Measurements from ENCODE around the gene HOXB2. TPM values are rescaled to one million over a fixed set of nuclear protein-coding genes. Genes with fewer than 3 reads are reported as not detected.

HOXB2 gene
- total RNA-seq, 1 donor from 2014 or later, result 15.2 TPM

DNA sequence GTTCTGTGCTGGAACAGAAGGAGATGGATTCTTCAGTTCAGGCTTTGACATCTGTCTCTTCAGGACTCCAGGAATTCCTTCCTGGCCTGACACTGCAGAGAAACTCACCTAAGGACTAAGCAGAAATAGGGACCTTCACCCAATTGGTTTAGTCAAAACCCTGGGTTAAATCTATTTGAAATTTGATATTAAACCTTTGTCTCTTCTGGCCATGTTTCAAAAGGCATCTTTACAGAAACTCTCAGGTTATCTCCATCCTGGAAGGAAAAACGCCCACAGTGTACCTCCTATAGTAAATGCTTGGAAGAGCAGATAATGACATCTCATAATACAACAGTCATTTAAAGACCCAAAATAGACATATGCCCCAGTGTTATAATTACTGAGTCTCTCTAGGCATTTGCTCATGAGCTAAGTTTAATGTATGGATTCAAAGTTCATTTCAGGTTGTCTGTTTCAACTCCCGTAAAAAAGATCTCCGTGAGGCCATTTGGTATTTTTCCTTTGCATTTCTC is 38.9 kb upstream of the HOXB2 start:
- Mint-ChIP-seq H3K4me3 (ENCODE audit: low read depth) (no peak overlapping the region), H3K4me1 (ENCODE audit: low read depth) (peaks cover 9% of the 10 kb centered on the region), H3K27me3 (peaks cover 100% of the 10 kb centered on the region), H3K36me3 (ENCODE audit: insufficient read depth) (no peaks in the 10 kb centered on the region), H3K27ac (no peak overlapping the region), H3K9me3 (ENCODE audit: low read depth) (no peaks in the 10 kb centered on the region)
- TF ChIP-seq, protein P1, sequence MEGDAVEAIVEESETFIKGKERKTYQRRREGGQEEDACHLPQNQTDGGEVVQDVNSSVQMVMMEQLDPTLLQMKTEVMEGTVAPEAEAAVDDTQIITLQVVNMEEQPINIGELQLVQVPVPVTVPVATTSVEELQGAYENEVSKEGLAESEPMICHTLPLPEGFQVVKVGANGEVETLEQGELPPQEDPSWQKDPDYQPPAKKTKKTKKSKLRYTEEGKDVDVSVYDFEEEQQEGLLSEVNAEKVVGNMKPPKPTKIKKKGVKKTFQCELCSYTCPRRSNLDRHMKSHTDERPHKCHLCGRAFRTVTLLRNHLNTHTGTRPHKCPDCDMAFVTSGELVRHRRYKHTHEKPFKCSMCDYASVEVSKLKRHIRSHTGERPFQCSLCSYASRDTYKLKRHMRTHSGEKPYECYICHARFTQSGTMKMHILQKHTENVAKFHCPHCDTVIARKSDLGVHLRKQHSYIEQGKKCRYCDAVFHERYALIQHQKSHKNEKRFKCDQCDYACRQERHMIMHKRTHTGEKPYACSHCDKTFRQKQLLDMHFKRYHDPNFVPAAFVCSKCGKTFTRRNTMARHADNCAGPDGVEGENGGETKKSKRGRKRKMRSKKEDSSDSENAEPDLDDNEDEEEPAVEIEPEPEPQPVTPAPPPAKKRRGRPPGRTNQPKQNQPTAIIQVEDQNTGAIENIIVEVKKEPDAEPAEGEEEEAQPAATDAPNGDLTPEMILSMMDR (IDR thresholded peaks at IDR 0.05; ENCODE audit: unreplicated experiment), result no peak
- no peak for DNase-seq (ENCODE audit: low spot score, unreplicated experiment)

DNA sequence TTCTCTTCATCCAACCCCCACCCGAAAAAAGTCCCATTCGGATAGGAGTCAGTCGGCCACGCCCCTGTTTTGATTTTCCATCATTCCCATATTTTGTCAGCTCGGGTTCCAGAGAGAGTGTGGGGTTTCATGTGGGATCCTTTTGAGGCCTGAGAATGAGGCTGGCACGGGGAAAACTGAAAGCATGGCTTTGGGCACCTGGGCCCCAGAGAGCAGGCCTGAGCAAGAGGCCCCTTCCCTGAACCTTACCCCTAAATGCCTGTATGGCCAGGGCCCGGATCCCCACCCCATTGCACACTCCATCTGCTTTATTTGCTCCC is 37.8 kb upstream of the HOXB2 start:
- DNase-seq (ENCODE audit: low spot score, unreplicated experiment), result no peak
- H3K36me3 Mint-ChIP-seq (ENCODE audit: insufficient read depth), result no peaks in the 10 kb centered on the region
- H3K27ac Mint-ChIP-seq, result peak overlapping the region; percentile 80
- no peaks in the 10 kb centered on the region for H3K9me3 Mint-ChIP-seq (ENCODE audit: low read depth)
- peak overlapping the region; percentile 55 for H3K4me3 Mint-ChIP-seq (ENCODE audit: low read depth)
- TF ChIP-seq, protein P1 (IDR thresholded peaks at IDR 0.05; ENCODE audit: unreplicated experiment), result no peak
- peaks cover 97% of the 10 kb centered on the region for H3K27me3 Mint-ChIP-seq
- peaks cover 11% of the 10 kb centered on the region for H3K4me1 Mint-ChIP-seq (ENCODE audit: low read depth)

DNA sequence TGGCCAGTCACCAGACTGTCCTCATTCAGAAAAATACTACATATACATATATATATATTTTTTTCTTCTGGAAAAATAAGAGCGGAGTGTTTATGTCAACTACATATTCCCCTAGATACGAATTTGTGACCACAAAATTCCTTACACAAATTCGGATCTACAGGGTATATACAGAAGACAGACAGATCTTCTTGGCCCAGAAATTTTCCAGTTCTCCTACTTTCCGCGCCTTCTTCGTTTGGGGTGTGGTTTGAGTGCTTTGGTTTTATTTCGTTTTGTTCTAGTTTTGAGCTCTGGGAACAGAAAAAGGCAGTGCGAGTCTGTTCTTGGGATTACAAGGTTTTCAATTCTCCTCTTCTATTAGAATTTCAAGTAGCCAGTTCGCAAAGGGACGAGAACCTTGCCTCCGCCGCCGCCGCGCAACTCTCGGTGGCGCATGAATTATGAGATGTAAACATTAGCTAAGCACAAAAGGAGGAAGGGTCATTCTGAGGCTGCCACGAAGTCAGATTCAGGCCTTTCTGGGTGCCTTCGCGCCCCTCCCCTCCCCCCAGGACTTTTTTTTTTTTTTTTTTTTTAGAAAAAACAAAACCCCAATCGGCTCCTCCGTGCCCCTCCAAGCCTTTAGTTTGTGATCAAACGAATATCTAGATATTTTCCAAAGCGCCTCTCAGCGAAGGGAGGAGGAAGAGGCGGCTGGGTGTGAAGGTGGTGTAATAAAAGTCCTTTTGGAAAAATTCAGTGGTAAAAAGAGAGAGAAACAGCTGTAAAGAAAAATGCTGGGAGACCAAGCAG is 35.0 kb upstream of the HOXB2 start:
- TF ChIP-seq, protein P1 (IDR thresholded peaks at IDR 0.05; ENCODE audit: unreplicated experiment), result no peak
- DNase-seq (ENCODE audit: low spot score, unreplicated experiment), result no peak
- Mint-ChIP-seq H3K27me3 (peaks cover 80% of the 10 kb centered on the region), H3K27ac (peak overlapping the region; percentile 80), H3K9me3 (ENCODE audit: low read depth) (no peaks in the 10 kb centered on the region), H3K4me3 (ENCODE audit: low read depth) (peak overlapping the region; percentile 53), H3K36me3 (ENCODE audit: insufficient read depth) (no peaks in the 10 kb centered on the region), H3K4me1 (ENCODE audit: low read depth) (peaks cover 8% of the 10 kb centered on the region)

DNA sequence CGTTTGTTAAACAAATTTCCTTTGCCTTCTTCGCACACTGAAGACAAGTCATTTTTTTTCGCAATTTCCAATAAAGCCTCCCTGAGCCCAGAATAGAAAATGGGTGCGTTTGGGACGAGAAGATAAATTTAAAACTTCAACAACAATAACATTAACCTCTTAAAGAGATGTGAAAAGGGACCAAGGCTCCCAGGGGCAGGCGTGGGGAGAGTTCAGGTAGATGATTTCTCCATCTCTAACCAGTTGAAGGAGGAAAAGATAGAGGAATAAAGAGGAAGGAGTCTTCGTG is 34.5 kb upstream of the HOXB2 start:
- no peaks in the 10 kb centered on the region for H3K36me3 Mint-ChIP-seq (ENCODE audit: insufficient read depth)
- H3K9me3 Mint-ChIP-seq (ENCODE audit: low read depth), result no peaks in the 10 kb centered on the region
- no peak for DNase-seq (ENCODE audit: low spot score, unreplicated experiment)
- peaks cover 74% of the 10 kb centered on the region for H3K27me3 Mint-ChIP-seq
- H3K27ac Mint-ChIP-seq, result peak overlapping the region; percentile 78
- peak overlapping the region; percentile 62 for H3K4me3 Mint-ChIP-seq (ENCODE audit: low read depth)
- TF ChIP-seq, protein P1 (IDR thresholded peaks at IDR 0.05; ENCODE audit: unreplicated experiment), result no peak
- H3K4me1 Mint-ChIP-seq (ENCODE audit: low read depth), result peaks cover 8% of the 10 kb centered on the region

DNA sequence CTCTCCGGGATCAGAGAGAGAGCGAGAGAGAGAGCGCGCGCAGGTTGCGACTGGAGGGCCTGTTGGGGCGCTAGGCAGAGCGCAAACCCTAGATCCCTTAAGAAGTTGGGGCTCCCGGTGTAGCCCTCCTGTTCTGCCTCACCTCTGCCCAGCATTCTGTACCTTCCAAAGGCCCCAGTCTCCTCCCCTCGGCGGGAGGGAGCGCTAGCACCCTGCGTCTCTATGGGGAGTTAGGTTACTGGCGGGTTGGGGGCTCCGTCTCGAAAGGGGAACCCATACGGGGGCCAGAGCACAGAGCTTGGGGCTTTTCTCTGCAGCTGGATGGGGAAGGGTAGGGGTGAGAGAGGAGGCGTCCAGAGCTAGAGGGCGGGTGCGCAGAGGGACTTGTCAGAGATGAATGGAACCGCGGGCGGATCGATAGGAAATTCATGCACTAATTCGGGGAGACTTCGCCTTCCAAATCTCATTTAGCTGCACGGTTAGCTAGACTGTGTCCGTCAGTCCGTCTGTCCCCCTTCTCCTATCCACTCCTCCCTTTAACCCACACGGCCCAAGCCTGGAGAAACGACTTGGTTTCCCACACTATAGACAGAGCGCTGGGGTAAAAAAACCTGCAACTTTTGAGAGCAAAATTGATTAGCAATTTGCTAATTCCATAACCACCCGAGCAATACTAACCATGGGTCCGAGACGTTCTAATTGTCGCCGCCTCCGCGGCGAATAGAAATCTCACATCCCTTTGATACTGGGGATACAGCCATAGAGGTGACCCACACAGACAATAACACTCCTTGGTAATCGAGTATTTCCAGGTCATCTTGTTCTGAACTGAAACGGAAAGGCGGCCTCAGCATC is 33.9 kb upstream of the HOXB2 start:
- Mint-ChIP-seq H3K36me3 (ENCODE audit: insufficient read depth) (no peaks in the 10 kb centered on the region), H3K9me3 (ENCODE audit: low read depth) (no peaks in the 10 kb centered on the region), H3K4me1 (ENCODE audit: low read depth) (peaks cover 9% of the 10 kb centered on the region), H3K4me3 (ENCODE audit: low read depth) (peak overlapping the region; percentile 62), H3K27me3 (peaks cover 69% of the 10 kb centered on the region), H3K27ac (peak overlapping the region; percentile 78)
- TF ChIP-seq, protein P1 (IDR thresholded peaks at IDR 0.05; ENCODE audit: unreplicated experiment), result no peak
- DNase-seq (ENCODE audit: low spot score, unreplicated experiment), result no peak

Data from progenitor cell of endocrine pancreas (in vitro differentiated cells).